H1 (cell line): ENCODE data around the gene SMARCC1. TPM values are rescaled to one million over a fixed set of nuclear protein-coding genes. Genes with fewer than 3 reads are reported as not detected.

Experiments used
- BCL11A ChIP-seq, 2 experiments: IDR thresholded peaks; one replicate each; pipeline ENCODE4 v1.6.1; 2011; ENCODE audit warnings: low read depth in 2 of 2, low read length in 2 of 2, mild to moderate bottlenecking in 2 of 2
- CBX5 ChIP-seq: fragments of 300-800, 300-1000 bp; sonication (generic); IDR thresholded peaks from 2 replicates; pipeline ENCODE4 v1.7.1; 2016; ENCODE audit warnings: antibody characterized with exemption, low read length, low read depth
- FOSL1 ChIP-seq: IDR thresholded peaks from 2 replicates; pipeline ENCODE4 v1.6.1; 2011; ENCODE audit warnings: mild to moderate bottlenecking, low read depth, low read length, moderate library complexity; ENCODE audit not compliant: insufficient read depth
- GTF2F1 ChIP-seq: IDR thresholded peaks from 2 replicates; pipeline ENCODE4 v1.6.1; 2012; ENCODE audit warnings: low read depth, low read length, improper control_type of control experiment, borderline replicate concordance
- JUN ChIP-seq: IDR thresholded peaks from 2 replicates; pipeline ENCODE4 v1.6.1; 2011; ENCODE audit warnings: low read depth, mild to moderate bottlenecking, improper control_type of control experiment, low read length
- JUND ChIP-seq: IDR thresholded peaks from 2 replicates; pipeline ENCODE4 v1.6.1; 2011; ENCODE audit warnings: mild to moderate bottlenecking, improper control_type of control experiment, low read length
- KDM4A ChIP-seq: IDR thresholded peaks from one replicate; pipeline ENCODE4 v1.7.1; 2012; ENCODE audit warnings: low read depth, mild to moderate bottlenecking, moderate library complexity, low read length, inconsistent platforms; ENCODE audit not compliant: severe bottlenecking
- NANOG ChIP-seq: IDR thresholded peaks from 2 replicates; pipeline ENCODE4 v1.6.1; 2011; ENCODE audit warnings: low read length, low read depth, mild to moderate bottlenecking, inconsistent platforms; ENCODE audit not compliant: insufficient read depth, poor library complexity, severe bottlenecking
- NRF1 ChIP-seq: IDR thresholded peaks from 2 replicates; pipeline ENCODE4 v1.6.1; 2011; ENCODE audit warnings: mild to moderate bottlenecking, low read depth, low read length, improper control_type of control experiment
- PHF8 ChIP-seq: fragments of 200-600 bp; sonication (generic); conservative IDR thresholded peaks from 2 replicates; pipeline ENCODE4 v1.7.1; 2012; ENCODE audit warnings: low read depth, mild to moderate bottlenecking, inconsistent platforms, low read length, moderate library complexity
- POLR2A ChIP-seq, 2 experiments: IDR thresholded peaks; 1 replicate in 1 of 2; 2 replicates in 1 of 2; pipeline ENCODE4 v1.6.1; 2011; ENCODE audit warnings: low read depth in 2 of 2, low read length in 2 of 2, mild to moderate bottlenecking in 2 of 2; ENCODE audit errors: control extremely low read depth in 1 of 2
- POLR2AphosphoS5 ChIP-seq: IDR thresholded peaks from 2 replicates; pipeline ENCODE4 v1.6.1; 2011; ENCODE audit warnings: low read depth, low read length
- RNF2 ChIP-seq: fragments of 200-900, 300-1000 bp; sonication (generic); IDR thresholded peaks from 2 replicates; pipeline ENCODE4 v1.7.1; 2016; ENCODE audit warnings: borderline replicate concordance, low read depth, mild to moderate bottlenecking, antibody characterized with exemption, low read length; ENCODE audit not compliant: poor library complexity, severe bottlenecking; ENCODE audit errors: missing control alignments
- SIRT6 ChIP-seq: IDR thresholded peaks from one replicate; pipeline ENCODE4 v1.7.1; 2012; ENCODE audit warnings: low read length, inconsistent platforms
- SIX5 ChIP-seq: IDR thresholded peaks from 2 replicates; pipeline ENCODE4 v1.6.1; 2011; ENCODE audit warnings: mild to moderate bottlenecking, low read depth, low read length
- TAF7 ChIP-seq: optimal IDR thresholded peaks from 2 replicates; pipeline ENCODE3; 2011; ENCODE audit warnings: low read depth, mild to moderate bottlenecking, inconsistent platforms, low read length, moderate library complexity, borderline replicate concordance
- USF2 ChIP-seq: IDR thresholded peaks from 2 replicates; pipeline ENCODE4 v1.6.1; 2011; ENCODE audit warnings: low read length, improper control_type of control experiment
- ZNF274 ChIP-seq: IDR thresholded peaks from 2 replicates; pipeline ENCODE4 v1.7.0; 2012; ENCODE audit warnings: low read length, borderline replicate concordance; ENCODE audit errors: extremely low read depth
- polyA plus RNA-seq, 7 experiments: library from polyadenylated mRNA; depleted of rRNA in 3 of 7; stranded (reverse) in 5 of 7; unstranded in 2 of 7; fragments of >200 nt in 5 of 7; fragments of 200-250 nt in 2 of 7; gene quantifications; 1 replicate in 5 of 7; 2 replicates in 1 of 7; 4 replicates in 1 of 7; pipeline versions ENCODE4 v1.2.1 to v1.2.3, GENCODE V29; 2011 to 2013; ENCODE audit warnings: missing spikeins in 2 of 7, mixed read lengths in 2 of 7
- total RNA-seq: library from RNA; stranded (reverse); fragmentation: NEBNext Ultra II Directional; extraction: Animal tissue kit (Norgen Biotek cat#: 25700); gene quantifications from 2 replicates; pipeline ENCODE4 v1.2.1, GENCODE V29; 2021
- TF ChIP-seq, protein P1 (sequence below): IDR thresholded peaks from 2 replicates; pipeline ENCODE4 v1.6.1; 2012; ENCODE audit warnings: inconsistent platforms

Gene SMARCC1
- total and polyA plus RNA-seq, 2 of the 8 experiments (the other 6 are each of a cell fraction or from before 2014, with no cell fraction given), result 64.1 to 335 TPM

DNA sequence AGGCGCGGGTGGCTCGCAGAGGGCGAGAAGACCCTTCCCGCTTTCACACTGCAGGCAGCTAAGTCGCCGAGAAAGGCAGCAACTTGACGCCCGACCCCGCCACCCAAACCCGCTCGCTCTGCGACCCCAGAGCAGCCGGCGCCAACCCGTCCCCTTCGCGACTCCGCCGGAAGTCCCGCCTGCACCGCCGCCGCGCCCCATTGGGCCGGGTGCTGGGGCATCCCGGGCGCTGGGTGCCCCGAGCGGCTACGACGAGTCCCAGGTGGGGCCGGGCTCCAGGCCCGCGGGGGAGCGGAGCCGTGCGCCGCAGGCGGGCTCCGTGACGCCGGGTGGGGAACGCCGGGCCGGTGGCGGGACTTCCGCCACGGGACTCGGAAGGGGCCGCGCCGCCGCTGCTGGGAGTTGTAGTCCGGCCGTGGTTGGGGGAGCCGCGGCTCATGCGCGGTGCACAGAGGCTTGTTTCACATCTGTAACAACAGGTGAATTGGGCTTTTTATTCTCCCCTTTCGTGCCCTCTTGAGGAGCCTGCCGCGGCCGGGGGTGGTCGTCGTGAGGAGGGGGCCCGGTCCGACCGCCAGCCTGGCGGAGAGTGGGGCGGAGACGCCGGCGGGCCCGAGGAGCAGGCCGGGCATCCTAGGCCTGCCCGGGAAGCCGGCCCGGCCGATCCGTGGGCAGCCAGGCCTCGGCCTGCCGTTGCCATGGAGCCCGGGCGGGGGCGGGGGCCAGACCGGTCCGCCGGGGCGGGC, 21.2 kb upstream of the SMARCC1 start, which contains the start of gene DHX30 (continued):
- TF ChIP-seq, protein P1, sequence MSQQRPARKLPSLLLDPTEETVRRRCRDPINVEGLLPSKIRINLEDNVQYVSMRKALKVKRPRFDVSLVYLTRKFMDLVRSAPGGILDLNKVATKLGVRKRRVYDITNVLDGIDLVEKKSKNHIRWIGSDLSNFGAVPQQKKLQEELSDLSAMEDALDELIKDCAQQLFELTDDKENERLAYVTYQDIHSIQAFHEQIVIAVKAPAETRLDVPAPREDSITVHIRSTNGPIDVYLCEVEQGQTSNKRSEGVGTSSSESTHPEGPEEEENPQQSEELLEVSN, result peak; percentile 13; the same call in 1 of the 2 replicates
- peak; percentile 35 to 41 for TF ChIP-seq POLR2A (IDR thresholded peaks at IDR 0.05; ENCODE audit: control extremely low read depth in 1 of 2, low read depth in 2 of 2, low read length in 2 of 2)
- TF ChIP-seq TAF7, result no peak
- TF ChIP-seq KDM4A, result peak; percentile 78
- TF ChIP-seq SIRT6, result no peak
- TF ChIP-seq NANOG, result no peak
- no peak for TF ChIP-seq ZNF274
- no peak for TF ChIP-seq CBX5
- TF ChIP-seq BCL11A (IDR thresholded peaks at IDR 0.05; ENCODE audit: low read depth in 2 of 2, low read length in 2 of 2), result no peak
- peak; percentile 69; the same call in 1 of the 2 replicates for TF ChIP-seq PHF8
- TF ChIP-seq FOSL1, result no peak
- TF ChIP-seq NRF1, result 0 out of 2 replicates have a peak, but pooled peaks have one; percentile 23
- TF ChIP-seq GTF2F1, result no peak
- TF ChIP-seq JUND, result no peak
- TF ChIP-seq USF2, result no peak
- TF ChIP-seq SIX5, result peak; percentile 46
- no peak for TF ChIP-seq JUN
- TF ChIP-seq RNF2, result no peak
- peak; percentile 22; the same call in 1 of the 2 replicates for TF ChIP-seq POLR2AphosphoS5
